GM18526 (cell line): ENCODE data around the gene KIAA0513.

Source experiments
- POLR2A ChIP-seq: IDR thresholded peaks from 3 replicates; pipeline ENCODE4 v1.6.1; 2011; ENCODE audit not compliant: insufficient read length; ENCODE audit errors: extremely low read depth

The KIAA0513 gene

GRCh38 chr16:85142771-85143211, 115.2 kb downstream of the KIAA0513 start:
- no peak for TF ChIP-seq POLR2A
